ENCODE results near the gene ENOX1.

- TF ChIP-seq, protein P1, sequence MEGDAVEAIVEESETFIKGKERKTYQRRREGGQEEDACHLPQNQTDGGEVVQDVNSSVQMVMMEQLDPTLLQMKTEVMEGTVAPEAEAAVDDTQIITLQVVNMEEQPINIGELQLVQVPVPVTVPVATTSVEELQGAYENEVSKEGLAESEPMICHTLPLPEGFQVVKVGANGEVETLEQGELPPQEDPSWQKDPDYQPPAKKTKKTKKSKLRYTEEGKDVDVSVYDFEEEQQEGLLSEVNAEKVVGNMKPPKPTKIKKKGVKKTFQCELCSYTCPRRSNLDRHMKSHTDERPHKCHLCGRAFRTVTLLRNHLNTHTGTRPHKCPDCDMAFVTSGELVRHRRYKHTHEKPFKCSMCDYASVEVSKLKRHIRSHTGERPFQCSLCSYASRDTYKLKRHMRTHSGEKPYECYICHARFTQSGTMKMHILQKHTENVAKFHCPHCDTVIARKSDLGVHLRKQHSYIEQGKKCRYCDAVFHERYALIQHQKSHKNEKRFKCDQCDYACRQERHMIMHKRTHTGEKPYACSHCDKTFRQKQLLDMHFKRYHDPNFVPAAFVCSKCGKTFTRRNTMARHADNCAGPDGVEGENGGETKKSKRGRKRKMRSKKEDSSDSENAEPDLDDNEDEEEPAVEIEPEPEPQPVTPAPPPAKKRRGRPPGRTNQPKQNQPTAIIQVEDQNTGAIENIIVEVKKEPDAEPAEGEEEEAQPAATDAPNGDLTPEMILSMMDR (IDR thresholded peaks at IDR 0.05; ENCODE audit: extremely low read depth in 1 of 2, insufficient read depth in 1 of 2, low read depth in 1 of 2, low read length in 2 of 2): no peak
- TF ChIP-seq EZH2 (IDR thresholded peaks at IDR 0.05; ENCODE audit: borderline replicate concordance, low read depth, low read length, severe bottlenecking) (no peak), POLR2AphosphoS5 (IDR thresholded peaks at IDR 0.05; ENCODE audit: insufficient read depth, low read depth, low read length) (no peak), POLR2A (IDR thresholded peaks at IDR 0.05; ENCODE audit: low read depth, low read length) (no peak), MAX (IDR thresholded peaks at IDR 0.05; ENCODE audit: insufficient read depth, insufficient read length) (no peak), JUN (IDR thresholded peaks at IDR 0.05; ENCODE audit: borderline replicate concordance, insufficient read depth, insufficient read length, low read depth) (no peak), FOS (IDR thresholded peaks at IDR 0.05; ENCODE audit: borderline replicate concordance, insufficient read depth, low read length) (no peak), MYC (IDR thresholded peaks at IDR 0.05; ENCODE audit: low read depth, low read length) (no peak), GATA2 (IDR thresholded peaks at IDR 0.05; ENCODE audit: insufficient read depth, insufficient read length, low read depth, low read length) (no peak)
Measured at GRCh38 chr13:43242040-43242439, 544.7 kb downstream of the ENOX1 start.
